Uterus (tissue), 4 donors: ENCODE results near the gene USP7. TPM values are rescaled to one million over a fixed set of nuclear protein-coding genes. Genes with fewer than 3 reads are reported as not detected.
"Not testable (repeated sequence)": the region's sequence is repeated elsewhere in the genome, so short reads cannot be mapped to it uniquely, and the experiment has no call there.

Source experiments
- DNase-seq, 2 donors: peaks; one replicate each; pipeline ENCODE4 v3.0.0-alpha.2; 2019 to 2020
- H3K27ac ChIP-seq, 2 donors: fragments of 200-600 bp; sonication (generic); 1 replicate in 1 of 2; 2 replicates in 1 of 2; pipeline ENCODE4 v1.5.1; 2016 to 2018
- H3K27me3 ChIP-seq, 2 donors: fragments of 200-600 bp; sonication (generic); one replicate each; pipeline ENCODE4 v1.5.1; 2018 to 2019; ENCODE audit warnings: control low read depth in 1 of 2
- H3K36me3 ChIP-seq, 2 donors: fragments of 200-600 bp; sonication (generic); one replicate each; pipeline ENCODE4 v1.5.1; 2019; ENCODE audit warnings: control low read depth in 1 of 2
- H3K4me1 ChIP-seq, 2 donors: fragments of 200-600 bp; sonication (generic); one replicate each; pipeline ENCODE4 v1.5.1; 2018 to 2019; ENCODE audit warnings: control low read depth in 1 of 2
- H3K4me3 ChIP-seq, 2 donors: fragments of 200-600 bp; sonication (generic); 1 replicate in 1 of 2; 2 replicates in 1 of 2; pipeline ENCODE4 v1.5.1; 2018 to 2019; ENCODE audit warnings: mild to moderate bottlenecking in 1 of 2
- H3K9me3 ChIP-seq, 2 donors: fragments of 200-600 bp; sonication (generic); one replicate each; pipeline ENCODE4 v1.5.1; 2019; ENCODE audit warnings: control low read depth in 1 of 2
- POLR2A ChIP-seq, 2 donors: fragments of 450-650 bp; IDR thresholded peaks; one replicate each; pipeline ENCODE4 v1.6.1; 2016; ENCODE audit warnings: antibody characterized with exemption in 2 of 2, mild to moderate bottlenecking in 1 of 2, moderate library complexity in 1 of 2
- intact Hi-C: fragments of 100-400 bp; cut with DNase I; formaldehyde crosslinking; loops from one replicate; pipeline ENCODE4 v1.15.1; 2023; ENCODE audit warnings: low total_unique reads
- total RNA-seq, 4 donors: library from RNA; depleted of rRNA in 3 of 4; stranded (reverse); fragments of >200 nt in 3 of 4; gene quantifications; one replicate each; pipeline versions ENCODE4 v1.1.0 to v1.2.4, GENCODE V29; 2014 to 2023
- TF ChIP-seq, protein P1 (sequence below), 4 experiments: fragments of 200-600 bp in 2 of 4; fragments of 450-650 bp in 2 of 4; sonication (generic) in 2 of 4; IDR thresholded peaks; one replicate each; pipeline ENCODE4 v1.5.1; 2016 to 2019; ENCODE audit warnings: antibody characterized with exemption in 4 of 4, mild to moderate bottlenecking in 2 of 4, moderate library complexity in 1 of 4
- donor health status: DM: yes; HTN: yes; CAD: no.

Gene USP7
- total RNA-seq, 4 donors from 2014 or later = 20.9 to 223 (median 122) TPM

DNA sequence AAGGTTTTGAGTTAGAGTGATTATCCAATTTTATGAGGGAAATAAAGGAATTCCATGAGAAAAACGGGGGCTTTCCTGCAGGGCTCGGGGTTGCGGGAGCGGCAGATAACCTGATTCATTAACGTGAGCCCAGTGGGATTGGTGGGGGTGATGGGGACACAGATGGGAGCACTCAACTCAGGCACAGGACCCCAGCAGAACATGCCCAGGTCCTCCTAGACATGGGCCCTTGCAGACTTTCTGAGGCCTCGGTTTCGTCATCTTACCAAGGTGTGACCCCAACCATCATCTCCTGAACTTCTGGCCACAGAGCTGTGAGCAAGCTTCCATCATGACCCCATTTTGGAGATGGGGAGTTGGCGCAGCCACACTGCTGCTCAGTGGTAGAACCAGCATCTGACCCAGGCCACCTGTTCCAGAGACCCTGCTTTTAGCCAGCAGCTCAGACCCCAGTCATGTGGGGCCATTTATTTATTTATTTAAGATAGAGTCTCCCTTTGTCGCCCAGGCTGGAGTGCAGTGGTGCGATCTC is 117.2 kb downstream of the USP7 start:
- Histone ChIP-seq H3K4me3 (no peak overlapping the region), H3K4me1 (no peaks in the 10 kb centered on the region), H3K9me3 (no peaks in the 10 kb centered on the region), H3K27me3 (no peaks in the 10 kb centered on the region), H3K27ac (no peak overlapping the region), H3K36me3 (no peaks in the 10 kb centered on the region)
- intact Hi-C loops = no loop called here
- TF ChIP-seq, protein P1, sequence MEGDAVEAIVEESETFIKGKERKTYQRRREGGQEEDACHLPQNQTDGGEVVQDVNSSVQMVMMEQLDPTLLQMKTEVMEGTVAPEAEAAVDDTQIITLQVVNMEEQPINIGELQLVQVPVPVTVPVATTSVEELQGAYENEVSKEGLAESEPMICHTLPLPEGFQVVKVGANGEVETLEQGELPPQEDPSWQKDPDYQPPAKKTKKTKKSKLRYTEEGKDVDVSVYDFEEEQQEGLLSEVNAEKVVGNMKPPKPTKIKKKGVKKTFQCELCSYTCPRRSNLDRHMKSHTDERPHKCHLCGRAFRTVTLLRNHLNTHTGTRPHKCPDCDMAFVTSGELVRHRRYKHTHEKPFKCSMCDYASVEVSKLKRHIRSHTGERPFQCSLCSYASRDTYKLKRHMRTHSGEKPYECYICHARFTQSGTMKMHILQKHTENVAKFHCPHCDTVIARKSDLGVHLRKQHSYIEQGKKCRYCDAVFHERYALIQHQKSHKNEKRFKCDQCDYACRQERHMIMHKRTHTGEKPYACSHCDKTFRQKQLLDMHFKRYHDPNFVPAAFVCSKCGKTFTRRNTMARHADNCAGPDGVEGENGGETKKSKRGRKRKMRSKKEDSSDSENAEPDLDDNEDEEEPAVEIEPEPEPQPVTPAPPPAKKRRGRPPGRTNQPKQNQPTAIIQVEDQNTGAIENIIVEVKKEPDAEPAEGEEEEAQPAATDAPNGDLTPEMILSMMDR (IDR thresholded peaks at IDR 0.05) = no peak
- no peak for TF ChIP-seq POLR2A (IDR thresholded peaks at IDR 0.05)
- DNase-seq = no peak

DNA sequence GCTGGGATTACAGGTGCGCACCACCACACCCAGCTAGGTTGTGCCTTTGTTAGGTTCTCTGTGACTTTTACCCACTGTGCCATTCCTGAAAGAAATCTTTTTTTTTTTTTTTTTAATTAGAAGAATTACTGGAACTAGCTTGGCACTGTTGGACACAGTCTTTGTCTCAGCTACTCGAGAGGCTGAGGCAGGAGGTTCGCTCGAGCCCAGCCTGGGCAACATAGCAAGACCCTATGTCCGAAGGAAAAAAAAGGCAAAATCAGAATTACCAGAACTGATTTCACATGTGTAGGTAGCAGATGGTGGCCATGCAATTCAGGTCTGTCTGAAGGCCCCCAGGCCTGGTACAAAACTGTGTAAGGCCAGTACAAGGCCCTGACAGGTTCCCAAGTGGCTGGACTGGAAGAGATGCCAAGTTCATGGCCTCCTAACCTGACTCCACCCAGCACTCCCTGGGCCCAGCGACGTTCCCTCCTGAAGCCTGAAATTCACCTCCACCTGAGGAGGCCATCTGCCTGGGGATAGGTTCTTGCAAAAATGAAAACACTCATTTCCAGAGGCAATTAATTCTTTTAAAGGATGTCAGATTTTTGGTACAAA is 117.9 kb downstream of the USP7 start:
- H3K27ac ChIP-seq = no peak overlapping the region
- no peaks in the 10 kb centered on the region for H3K27me3 ChIP-seq
- intact Hi-C loops = no loop called here
- no peaks in the 10 kb centered on the region for H3K36me3 ChIP-seq
- no peak for TF ChIP-seq POLR2A (IDR thresholded peaks at IDR 0.05)
- TF ChIP-seq, protein P1 (IDR thresholded peaks at IDR 0.05) = no peak
- DNase-seq = no peak
- no peaks in the 10 kb centered on the region for H3K4me1 ChIP-seq
- H3K4me3 ChIP-seq = no peak overlapping the region
- H3K9me3 ChIP-seq = no peaks in the 10 kb centered on the region

DNA sequence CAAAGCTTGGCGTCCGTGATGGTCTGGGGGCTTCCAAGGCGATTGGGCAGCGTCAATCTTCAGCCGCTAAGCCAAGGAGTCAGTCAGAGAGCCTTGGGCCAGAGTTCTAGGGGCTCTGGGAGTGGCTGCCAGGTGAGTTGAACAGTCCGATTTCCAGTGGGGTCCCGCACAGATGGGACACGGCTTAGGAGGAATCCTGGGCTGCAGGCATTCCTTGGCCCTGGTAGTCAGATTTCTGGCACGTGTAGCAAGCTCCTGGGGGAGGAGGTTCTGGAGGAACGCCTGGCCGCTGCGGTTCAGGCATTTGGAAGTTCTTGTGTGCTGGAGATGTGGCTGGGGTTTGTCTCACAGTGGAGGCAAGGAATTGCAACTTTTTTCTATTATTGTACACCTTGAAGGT is 120.4 kb downstream of the USP7 start:
- intact Hi-C loops, H3K9me3 ChIP-seq, H3K4me3 ChIP-seq, H3K36me3 ChIP-seq, H3K27me3 ChIP-seq, H3K27ac ChIP-seq, H3K4me1 ChIP-seq: not testable (repeated sequence)
- peak in 1 of 2 donors; percentile 37 for DNase-seq

Other genes with a start within 250 kb of the USP7 start
- 1 to 10 TPM; 6.1 to 9.1 (median 8.3) TPM for gene TMEM186, start 166.3 kb downstream of the USP7 start, total RNA-seq
- gene PMM2, start 166.1 kb downstream of the USP7 start, total RNA-seq = 10 to 100 TPM; 19.0 to 41.6 (median 27.5) TPM
- gene CARHSP1, start 94.9 kb downstream of the USP7 start, total RNA-seq = 10 to 100 TPM; 20.0 to 79.2 (median 67.4) TPM
- gene LITAFD, start 81.6 kb downstream of the USP7 start, total RNA-seq = not detected
- gene HAPSTR1, start 127.7 kb upstream of the USP7 start, total RNA-seq = 100 to 1,000 TPM in 1 of 4 donors, 10 to 100 TPM in 3; 16.1 to 113 (median 45.9) TPM